Amniotic epithelial cell (primary cell): Measurements from ENCODE around the gene SYCP2.
A peak's percentile ranks its signal among the peaks of the same experiment; 100 is the strongest.
"Not testable (repeated sequence)": the region's sequence is repeated elsewhere in the genome, so short reads cannot be mapped to it uniquely, and the experiment has no call there.

ENCODE experiments used
- DNase-seq: peaks from one replicate; pipeline ENCODE4 v3.0.0-alpha.2; 2010; ENCODE audit warnings: low read depth

Gene SYCP2, protein sequence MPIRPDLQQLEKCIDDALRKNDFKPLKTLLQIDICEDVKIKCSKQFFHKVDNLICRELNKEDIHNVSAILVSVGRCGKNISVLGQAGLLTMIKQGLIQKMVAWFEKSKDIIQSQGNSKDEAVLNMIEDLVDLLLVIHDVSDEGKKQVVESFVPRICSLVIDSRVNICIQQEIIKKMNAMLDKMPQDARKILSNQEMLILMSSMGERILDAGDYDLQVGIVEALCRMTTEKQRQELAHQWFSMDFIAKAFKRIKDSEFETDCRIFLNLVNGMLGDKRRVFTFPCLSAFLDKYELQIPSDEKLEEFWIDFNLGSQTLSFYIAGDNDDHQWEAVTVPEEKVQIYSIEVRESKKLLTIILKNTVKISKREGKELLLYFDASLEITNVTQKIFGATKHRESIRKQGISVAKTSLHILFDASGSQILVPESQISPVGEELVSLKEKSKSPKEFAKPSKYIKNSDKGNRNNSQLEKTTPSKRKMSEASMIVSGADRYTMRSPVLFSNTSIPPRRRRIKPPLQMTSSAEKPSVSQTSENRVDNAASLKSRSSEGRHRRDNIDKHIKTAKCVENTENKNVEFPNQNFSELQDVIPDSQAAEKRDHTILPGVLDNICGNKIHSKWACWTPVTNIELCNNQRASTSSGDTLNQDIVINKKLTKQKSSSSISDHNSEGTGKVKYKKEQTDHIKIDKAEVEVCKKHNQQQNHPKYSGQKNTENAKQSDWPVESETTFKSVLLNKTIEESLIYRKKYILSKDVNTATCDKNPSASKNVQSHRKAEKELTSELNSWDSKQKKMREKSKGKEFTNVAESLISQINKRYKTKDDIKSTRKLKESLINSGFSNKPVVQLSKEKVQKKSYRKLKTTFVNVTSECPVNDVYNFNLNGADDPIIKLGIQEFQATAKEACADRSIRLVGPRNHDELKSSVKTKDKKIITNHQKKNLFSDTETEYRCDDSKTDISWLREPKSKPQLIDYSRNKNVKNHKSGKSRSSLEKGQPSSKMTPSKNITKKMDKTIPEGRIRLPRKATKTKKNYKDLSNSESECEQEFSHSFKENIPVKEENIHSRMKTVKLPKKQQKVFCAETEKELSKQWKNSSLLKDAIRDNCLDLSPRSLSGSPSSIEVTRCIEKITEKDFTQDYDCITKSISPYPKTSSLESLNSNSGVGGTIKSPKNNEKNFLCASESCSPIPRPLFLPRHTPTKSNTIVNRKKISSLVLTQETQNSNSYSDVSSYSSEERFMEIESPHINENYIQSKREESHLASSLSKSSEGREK (N-terminal part only)

DNA sequence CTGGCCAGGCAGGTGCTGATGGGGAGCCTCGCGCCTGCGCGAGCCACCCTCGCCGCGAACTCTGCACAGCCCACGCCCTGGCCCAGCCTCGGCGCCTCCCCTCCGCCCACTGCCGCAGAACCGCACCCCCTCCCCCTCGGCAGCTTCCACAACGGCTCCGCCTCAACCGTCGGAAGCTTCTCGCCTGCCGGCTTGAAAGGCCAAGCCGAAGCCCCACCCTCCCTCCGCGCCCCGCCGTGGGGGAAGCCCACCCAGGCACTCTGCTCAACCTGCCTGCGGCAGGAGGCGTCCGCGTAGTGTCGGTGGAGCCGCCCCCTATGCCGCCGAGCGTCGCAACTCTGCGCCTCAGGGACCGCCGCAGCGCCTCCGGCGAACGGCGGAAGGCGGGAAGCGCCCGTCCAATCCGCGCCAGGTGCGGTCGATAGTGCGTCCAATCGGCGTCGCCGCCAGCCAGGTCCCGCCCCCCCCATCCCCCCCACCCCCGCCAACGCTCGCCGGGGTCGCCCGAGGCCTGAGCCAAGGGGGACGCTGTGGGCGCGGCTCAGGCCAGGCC, at the start of gene SYCP2:
SYCP2 (minus strand) TSS at position 342 of the 553 bp plus-strand sequence. CDS start 11,224 bp downstream, outside the sequence.
- no peak for DNase-seq

DNA sequence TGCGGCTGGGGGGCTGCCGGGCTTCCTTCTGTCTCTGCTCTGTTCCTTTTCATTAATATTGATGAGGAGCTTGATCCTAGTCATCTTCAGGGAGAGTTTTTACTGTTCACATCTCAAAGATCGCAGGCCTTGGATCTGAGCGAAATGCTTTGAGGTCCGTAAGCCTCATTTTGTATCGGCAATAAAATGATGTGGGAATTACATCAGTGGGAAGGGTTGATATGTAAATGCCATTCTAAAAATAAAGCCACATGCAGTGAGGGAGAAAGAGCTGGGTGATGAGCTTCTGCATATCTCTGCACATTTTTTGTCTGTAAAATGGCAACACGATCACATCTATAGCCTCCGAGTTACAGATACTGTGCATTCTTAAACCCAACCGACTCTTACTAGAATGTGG, 49.6 kb upstream of the SYCP2 start:
- DNase-seq: no peak

DNA sequence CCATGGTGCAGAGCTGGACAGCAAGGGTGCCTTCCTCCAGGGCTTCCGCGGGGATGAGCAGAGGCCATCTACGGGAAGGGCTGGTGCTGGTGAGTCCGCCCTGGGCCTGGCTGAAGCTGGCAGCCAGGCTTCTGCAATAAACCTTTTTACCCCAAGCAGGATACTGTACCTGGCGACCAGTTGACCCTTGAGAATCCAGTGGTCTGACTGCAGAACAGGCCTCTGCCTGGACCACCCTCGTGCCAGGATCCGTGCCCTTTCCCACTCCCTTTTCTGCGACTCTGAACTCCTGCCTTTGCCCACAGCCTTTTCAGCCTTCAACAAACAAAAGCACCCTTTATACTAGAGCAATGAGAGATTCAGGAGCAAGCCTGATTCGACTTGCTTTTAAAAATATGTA, 43.6 kb upstream of the SYCP2 start:
- DNase-seq: no peak

DNA sequence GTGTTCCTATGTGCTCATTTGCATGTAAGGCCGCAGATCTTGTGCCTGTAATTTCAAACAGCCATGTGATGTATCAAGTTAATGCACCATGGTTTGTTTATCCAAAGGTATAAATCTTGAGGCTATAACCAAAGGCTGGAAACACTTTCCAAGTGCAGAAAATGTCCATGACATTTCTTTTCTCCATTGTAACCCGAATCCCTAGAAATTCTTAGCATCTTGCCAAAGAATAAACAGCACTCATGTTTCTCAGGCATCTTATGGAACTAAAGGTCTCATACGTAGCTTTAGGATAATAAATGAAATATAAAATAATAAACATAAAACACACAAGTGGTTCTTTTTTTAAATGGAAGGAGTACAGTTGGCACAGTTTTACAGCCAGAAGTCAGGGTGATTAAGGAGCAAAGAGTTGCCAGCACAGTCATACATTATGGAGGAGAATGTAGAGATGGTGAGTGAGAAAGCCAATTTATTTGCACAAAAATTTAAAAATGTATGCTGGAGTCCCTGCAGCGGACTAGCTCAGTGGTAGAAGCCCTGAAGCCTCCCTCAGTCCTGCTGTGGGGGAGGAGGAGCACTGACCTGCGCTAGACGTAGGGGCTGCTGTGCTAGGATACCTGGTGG, 42.8 kb upstream of the SYCP2 start:
- no peak for DNase-seq

DNA sequence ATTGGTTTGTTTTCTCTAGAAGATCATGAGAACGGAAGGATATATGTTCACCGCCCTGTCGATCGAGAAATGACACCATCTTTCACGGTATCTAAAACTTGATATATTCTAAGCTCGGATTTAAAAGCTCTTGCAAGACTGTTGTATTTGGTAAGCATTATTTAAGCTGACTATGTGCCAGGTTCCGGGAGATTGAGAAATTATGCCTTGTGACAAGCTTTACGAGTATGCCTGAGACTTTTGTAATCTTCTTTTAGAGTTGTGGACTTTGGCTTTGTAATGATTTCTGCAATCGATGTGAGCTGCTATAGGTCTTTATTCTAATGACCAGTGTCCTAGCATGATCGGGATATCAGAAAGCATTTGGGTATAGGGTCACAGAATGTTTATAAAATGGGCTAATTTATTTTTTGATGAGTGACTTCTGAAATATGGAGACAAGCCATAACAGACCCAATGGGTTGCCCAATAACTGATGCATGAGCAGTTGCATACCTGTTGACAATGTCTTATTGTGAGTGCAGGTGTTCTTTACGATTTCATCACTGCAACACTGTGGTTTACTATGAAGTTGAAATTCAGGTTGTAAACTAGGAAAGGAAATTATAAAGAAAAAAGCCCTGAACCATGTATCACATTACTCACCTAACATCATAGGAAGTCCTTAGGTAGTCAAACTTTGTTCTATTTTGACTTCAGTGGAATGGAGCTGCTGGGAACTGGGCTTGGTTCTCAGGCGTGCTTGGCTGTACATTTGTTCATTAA, 38.8 kb upstream of the SYCP2 start:
- no peak for DNase-seq

DNA sequence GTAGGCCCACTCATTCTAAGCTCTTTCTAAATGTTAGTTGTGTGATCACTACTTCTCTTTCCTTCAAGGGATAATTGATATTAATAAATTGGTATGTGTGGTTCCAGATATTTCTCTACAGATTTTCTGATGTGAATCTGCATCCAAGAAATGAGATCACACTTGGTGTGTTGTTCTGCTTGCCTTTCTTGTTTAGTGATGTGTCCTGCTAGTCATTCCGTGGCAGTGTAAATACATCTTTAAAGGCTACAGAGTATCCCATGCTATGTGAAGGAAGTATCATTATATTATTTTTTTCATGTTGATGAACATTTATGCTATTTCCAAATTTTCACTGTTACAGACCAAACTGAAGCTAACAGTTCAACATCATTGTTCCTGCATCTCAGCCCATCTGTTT, 38.0 kb upstream of the SYCP2 start:
- DNase-seq: no peak

DNA sequence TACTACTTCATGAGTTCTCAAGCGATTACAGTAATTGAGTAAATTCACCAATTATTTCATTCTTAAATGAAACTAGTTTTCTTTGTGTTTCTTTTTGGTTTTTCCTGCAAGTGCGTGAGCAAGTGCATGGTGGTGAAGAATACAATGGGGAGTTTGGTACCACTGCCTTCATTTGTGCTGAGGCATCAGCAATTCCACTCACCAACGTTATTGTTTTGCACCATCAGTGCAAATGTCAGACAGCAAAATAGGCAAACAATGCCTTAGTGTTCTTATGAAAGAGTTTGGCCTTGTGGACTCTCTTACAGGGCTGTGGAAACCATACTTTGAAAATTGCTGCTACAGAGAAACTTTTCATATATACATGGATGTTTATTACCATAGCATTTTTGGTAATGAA, 33.0 kb upstream of the SYCP2 start:
- DNase-seq: no peak

DNA sequence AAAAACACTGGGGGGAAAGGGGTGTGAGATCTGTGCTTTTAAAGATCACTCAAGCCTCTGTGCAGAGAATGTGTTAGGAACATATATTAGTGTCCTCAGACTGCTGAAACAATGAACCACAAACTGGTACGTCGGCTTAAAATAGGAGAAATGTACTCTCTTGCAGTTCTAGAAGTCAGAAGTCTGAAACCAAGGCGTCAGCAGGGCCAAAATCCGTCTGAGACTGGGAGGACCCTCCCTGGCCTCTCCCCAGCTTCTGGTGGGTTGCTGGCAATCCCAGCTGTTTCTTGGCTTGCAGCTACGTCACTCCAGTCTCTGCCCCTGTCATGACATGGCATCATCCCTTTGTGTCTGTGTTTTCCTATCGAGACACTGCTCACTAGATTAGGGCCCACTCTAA, 28.7 kb upstream of the SYCP2 start:
- no peak for DNase-seq

DNA sequence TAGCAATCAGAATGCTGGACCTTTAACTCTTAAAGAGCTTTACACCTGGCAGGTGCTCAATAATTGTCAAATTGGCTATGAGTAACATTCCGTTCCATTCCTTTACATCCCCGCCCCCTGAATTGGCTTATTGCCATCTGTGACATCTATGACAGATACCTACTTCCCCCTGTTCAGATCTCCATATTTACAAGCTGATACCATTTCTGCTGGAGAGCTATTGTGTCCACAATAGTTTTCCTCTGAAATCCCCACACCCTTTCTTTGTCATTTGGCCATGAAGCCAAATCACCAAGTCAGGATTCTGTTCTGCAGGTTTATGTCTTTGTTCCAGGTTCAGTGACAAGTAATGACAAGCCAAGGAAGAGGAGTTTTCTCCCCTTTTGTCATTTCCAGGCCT, 28.0 kb upstream of the SYCP2 start:
- no peak for DNase-seq

DNA sequence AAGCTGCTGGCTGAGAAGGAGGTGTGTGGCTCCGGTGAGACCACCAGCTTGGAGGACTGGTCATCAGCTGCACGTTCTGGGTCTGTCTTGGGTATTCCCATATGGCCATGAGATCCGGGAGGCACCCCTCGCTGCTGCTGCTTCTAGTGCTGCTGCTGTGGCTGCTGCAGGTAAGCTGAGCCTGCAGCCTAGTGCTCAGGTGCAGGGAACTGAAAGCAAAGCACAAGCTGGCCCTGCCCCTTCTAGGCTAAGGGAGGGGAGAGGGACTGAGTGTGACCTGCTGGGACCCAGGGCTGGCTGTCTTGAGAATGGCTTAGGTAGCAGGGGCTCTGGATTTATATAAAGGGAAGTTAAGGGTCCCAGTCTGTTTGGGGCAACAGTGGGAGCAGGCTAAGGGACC, 25.2 kb upstream of the SYCP2 start:
- DNase-seq: no peak

DNA sequence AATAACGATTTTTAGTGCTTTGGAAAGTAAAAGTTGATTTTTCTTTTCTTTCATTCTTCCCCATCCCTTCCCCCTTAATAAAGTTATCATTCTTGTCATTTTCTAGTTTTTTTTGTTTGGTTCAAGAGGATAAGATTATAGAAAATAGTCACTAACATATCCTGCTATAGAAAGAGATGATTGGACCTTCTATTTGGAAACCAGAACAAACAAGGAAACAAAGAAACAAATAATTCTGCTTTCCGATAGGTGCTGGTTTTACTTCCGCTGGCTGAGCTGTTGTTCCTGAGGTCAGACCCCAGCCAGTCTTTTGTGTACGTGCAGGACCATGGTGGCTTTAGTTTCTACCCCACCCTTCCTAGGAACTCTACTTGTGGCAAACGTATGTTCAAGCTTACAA, 24.7 kb upstream of the SYCP2 start, which contains the start of gene CDH26:
CDH26 (plus strand) TSS at position 301 of the 400 bp plus-strand sequence. CDS start 304 bp downstream, outside the sequence.
- DNase-seq: no peak

DNA sequence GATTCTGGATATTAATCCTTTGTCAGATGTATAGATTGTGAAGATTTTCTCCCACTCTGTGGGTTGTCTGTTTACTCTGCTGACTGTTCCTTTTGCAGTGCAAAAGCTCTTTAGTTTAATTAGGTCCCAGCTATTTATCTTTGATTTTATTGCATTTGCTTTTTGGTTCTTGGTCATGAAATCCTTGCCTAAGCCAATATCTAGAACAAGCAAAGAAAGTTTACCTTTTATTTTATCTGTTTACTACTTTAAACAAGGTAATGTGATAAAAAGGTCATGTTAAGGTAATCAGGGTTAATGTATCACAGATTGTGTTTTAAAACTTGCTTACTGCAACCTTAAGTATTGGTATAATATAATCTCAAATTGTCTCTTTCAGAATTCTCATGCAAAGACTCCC, 24.1 kb upstream of the SYCP2 start:
- not testable (repeated sequence) for DNase-seq

DNA sequence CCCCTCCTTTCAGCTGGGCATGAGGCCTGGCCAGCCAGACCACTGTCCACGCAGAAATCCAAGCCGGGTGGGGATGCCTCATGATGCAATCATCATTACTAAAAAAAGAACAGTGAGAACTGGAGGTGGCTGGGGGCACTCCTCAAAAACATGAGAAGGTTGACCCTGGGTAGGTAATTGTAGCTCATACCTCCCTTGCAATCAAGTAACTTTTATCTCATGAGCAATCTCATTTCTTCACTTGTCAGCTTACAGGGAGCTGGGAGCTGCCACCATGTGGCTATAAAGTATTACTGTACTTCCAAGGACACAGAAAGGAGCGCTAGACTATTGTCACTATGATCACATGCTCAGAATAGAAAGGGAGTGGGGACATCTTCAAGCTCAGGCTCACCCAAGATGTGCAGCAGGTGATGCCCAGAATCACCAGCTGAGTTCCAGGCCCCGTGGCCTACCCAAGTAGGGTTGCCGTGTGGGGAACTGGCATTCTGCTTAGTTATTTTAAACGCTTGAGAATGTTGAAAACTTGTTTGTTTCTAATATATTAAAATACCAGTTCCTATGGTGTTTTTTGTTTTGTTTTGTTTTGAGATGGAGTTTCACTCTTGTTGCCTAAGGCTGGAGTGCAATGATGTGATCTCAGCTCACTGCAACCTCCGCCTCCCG, 21.8 kb upstream of the SYCP2 start:
- DNase-seq: no peak

DNA sequence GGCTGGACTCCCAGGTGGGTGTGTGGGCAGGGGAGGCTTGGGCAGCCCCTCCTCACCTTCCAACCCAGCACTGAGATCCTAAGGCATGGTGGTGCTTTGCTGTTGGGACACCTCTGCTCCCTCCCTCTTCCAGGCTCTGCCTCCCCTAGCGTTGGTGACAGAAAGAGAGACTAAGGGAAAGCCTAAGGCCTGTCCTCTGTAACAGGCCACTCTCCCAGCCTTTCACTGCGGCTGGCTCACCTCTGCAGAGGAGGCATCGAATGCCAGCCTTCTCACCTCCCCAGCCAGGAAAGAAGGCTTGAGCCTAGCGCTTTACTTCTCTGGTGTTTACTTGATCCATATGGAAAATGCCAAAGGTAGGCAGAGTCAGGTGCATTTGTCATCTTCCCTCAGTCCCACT, 21.3 kb upstream of the SYCP2 start:
- DNase-seq: no peak

DNA sequence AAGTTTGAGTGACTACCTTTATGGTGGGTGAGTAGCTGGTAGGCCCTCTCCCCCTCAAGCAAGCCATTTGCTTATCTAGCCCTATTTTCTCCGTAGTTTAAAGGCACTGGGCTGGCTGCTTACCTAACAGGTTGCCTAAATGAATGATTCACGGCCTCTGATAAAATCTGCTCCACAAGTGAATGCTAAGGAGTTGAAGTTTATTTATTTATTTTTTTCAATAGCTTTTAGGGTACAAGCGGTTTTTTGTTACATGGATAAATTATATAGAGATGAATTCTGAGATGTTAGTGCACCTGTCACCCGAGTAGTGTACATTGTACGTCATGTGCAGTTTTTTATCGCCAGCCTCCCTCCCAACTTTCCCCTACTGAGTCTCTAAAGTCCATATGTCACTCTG, 16.5 kb upstream of the SYCP2 start:
- no peak for DNase-seq

DNA sequence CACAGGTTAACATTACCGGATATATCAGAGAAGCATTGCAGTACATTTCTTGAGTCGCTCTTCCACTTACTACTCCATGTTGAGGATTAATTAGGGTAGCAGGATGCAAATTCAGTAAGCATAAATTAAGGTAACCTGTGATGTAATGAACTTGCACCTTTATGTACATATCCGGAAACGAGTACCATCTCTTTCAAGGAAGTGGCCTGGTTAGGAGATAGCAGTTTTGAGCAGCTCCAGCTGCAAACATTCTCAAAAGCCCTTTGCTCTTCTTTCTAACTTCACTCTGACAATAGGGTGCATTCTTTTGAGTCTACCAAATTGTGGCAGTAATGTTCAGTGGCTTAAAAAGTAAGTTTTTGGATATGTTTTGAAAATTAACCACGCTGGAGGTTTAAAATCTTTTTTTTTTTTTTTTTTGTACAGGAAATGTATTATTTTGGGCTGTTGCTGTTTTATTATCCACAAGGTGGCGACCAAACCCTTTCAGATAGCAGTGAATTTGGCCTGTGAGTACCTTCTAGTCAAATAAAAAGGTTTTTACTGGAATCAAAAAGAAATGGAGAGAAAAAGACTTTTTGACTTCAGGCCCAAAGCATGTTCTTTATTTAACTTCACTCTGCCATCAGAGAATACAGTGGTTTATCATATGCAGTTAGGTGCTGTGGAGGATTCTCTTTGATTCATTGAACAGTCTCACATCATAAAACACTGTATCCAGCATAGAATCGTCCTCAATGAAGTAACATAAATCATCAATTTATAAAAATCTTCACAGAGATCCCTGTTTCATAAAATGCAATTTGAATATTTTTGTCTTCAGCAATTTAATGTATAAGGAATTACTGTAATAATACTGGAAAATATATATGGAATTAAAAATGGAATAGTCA, 15.6 kb upstream of the SYCP2 start:
- peak; percentile 54 for DNase-seq

DNA sequence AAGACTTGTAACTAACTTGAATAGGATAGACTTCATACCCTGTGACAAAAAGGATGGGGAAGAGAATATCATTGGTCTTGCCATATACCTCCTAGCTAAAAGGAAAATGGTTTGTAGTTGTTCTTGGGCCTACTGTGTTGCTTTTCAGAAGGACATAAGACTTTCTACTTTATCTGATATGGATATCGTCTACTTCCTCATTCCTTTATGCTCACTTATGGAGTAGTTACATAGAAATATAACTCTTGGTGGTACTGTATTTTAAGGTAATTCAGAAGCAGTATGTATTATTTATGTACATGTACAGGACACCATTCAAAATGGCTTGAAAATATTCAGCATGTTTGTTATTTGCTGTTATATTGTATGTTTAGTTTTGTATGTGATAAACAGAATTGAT, 14.8 kb upstream of the SYCP2 start:
- DNase-seq: no peak

DNA sequence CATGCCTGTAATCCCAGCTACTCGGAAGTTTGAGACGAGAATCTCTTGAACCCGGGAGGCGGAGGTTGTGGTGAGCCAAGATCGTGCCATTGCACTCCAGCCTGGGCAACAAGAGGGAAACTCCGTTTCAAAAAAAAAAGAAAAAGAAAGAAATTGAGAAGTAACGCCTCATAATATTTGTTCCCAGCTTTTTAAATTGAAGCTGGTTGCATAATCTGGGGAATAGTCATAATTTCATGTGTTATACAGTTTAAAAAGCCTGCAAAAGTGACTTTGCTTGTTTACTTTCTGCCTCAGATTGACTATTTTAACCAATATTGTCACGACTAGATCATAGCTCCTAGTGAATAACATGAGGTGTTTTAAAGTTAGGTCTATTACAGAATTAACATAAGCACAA, 13.9 kb upstream of the SYCP2 start:
- no peak for DNase-seq

DNA sequence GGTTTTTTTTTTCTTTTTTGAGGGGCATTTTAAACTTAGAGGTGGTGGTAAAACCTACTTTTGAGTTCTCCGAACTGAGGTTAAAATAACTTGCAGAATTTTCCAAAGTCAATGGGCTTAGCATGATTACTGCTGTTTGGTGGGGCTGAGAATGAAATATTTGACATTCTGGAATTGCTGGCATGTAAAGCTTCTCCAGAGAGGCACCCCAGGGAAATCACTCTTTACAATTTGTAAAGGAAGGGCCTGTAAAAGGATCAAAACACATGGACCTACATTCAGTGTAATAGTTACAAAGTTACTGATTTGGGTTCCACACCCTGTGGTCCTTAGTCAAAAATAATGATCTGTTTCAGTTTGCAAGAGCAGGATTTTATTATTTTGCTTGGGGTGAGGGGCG, 12.3 kb upstream of the SYCP2 start:
- DNase-seq: no peak
